Body of pancreas (tissue), 4 donors: ENCODE results near the gene SLC35D2.

Experiments
- POLR2A ChIP-seq, 3 donors: fragments of 450-650 bp; IDR thresholded peaks; one replicate each; pipeline ENCODE4 v1.6.1; 2016; ENCODE audit warnings: antibody characterized with exemption in 3 of 3, mild to moderate bottlenecking in 2 of 3
- TF ChIP-seq, protein P1 (sequence below), 7 experiments: fragments of 450-650 bp in 4 of 7; fragments of 200-600 bp in 3 of 7; sonication (generic) in 3 of 7; IDR thresholded peaks; one replicate each; pipeline ENCODE4 v1.5.1; 2016 to 2019; ENCODE audit warnings: antibody characterized with exemption in 7 of 7

DNA sequence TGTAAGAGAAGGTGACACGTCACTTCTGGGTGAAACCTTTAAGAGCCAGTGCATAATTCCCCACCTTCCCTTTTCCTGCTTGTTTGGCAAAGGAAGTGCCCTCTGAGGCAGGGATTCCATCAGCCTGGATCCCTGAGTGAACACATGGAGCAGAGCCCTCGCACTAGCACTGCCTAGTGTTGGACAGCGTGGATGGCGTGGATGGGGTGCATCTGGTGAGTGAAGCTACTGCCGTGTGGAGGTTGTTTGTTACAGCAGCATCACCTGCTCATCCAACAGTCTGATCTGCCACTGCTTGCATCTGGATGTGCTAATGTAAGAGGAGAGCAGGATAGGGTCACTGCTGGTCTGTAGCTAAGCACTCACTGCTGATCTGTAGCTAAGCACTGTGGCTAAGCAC lies 35.2 kb downstream of the SLC35D2 start:
- TF ChIP-seq, protein P1, sequence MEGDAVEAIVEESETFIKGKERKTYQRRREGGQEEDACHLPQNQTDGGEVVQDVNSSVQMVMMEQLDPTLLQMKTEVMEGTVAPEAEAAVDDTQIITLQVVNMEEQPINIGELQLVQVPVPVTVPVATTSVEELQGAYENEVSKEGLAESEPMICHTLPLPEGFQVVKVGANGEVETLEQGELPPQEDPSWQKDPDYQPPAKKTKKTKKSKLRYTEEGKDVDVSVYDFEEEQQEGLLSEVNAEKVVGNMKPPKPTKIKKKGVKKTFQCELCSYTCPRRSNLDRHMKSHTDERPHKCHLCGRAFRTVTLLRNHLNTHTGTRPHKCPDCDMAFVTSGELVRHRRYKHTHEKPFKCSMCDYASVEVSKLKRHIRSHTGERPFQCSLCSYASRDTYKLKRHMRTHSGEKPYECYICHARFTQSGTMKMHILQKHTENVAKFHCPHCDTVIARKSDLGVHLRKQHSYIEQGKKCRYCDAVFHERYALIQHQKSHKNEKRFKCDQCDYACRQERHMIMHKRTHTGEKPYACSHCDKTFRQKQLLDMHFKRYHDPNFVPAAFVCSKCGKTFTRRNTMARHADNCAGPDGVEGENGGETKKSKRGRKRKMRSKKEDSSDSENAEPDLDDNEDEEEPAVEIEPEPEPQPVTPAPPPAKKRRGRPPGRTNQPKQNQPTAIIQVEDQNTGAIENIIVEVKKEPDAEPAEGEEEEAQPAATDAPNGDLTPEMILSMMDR (IDR thresholded peaks at IDR 0.05) = no peak
- no peak for TF ChIP-seq POLR2A (IDR thresholded peaks at IDR 0.05)
